MM.1S (cell line): ENCODE results near the gene TULP1.

ENCODE experiments used
- CTCF ChIP-seq: fragments of 300-600 bp; sonication (generic); IDR thresholded peaks from 2 replicates; pipeline ENCODE4 v1.5.1; 2016; ENCODE audit warnings: antibody characterized with exemption, low read length, mixed read lengths
- EZH2 ChIP-seq: fragments of 300-600 bp; sonication (generic); optimal IDR thresholded peaks from 2 replicates; pipeline ENCODE3; 2017; ENCODE audit warnings: low read depth, mild to moderate bottlenecking, antibody characterized with exemption, low read length, mixed read lengths
- EZH2phosphoT487 ChIP-seq: fragments of 300-600 bp; sonication (generic); IDR thresholded peaks from 2 replicates; pipeline ENCODE4 v1.6.1; 2018; ENCODE audit warnings: antibody characterized with exemption, low read length

GRCh38 chr6:35544769-35545361 lies 32.2 kb upstream of the TULP1 start:
- TF ChIP-seq CTCF (no peak), EZH2phosphoT487 (no peak), EZH2 (no peak)
